CD4-positive, alpha-beta T cell treated with Interleukin-6 at 100 ng/mL for 8 hours (primary cell): Measurements from ENCODE around the gene ERBB2.

Experiments
- DNase-seq: peaks from one replicate; pipeline ENCODE4 v3.0.0-alpha.2; 2020; ENCODE audit warnings: mixed read lengths, low spot score

ERBB2 gene

DNA sequence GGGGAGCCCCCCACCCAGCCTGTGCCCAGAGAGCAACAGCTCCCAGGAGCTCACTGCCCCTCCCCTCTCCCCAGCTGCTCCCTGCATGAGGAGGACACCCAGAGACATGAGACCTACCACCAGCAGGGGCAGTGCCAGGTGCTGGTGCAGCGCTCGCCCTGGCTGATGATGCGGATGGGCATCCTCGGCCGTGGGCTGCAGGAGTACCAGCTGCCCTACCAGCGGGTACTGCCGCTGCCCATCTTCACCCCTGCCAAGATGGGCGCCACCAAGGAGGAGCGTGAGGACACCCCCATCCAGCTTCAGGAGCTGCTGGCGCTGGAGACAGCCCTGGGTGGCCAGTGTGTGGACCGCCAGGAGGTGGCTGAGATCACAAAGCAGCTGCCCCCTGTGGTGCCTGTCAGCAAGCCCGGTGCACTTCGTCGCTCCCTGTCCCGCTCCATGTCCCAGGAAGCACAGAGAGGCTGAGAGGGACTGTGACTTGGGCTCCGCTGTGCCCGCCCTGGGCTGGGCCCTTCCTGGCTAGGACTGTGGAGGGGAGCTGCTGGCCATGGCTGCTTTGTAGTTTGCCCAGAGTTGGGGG is 34.1 kb upstream of the ERBB2 start:
- no peak for DNase-seq

DNA sequence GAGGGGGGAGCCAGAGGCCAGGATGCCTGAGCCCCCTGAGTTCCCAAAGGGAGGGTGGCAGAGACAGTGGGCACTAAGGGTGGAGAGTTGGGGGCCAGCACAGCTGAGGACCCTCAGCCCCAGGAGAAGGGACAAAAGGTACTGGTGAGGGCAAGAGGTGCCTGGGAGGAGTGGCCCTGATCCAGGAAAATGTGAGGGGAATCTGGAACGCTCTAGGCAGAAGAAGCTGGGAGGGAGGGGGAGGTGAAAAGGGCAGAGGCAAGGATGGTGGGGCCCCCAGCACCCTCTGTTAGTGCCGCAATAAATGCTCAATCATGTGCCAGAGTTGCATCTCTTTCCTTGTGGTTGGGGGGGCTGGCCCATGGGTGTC is 33.6 kb upstream of the ERBB2 start:
- DNase-seq, result no peak

DNA sequence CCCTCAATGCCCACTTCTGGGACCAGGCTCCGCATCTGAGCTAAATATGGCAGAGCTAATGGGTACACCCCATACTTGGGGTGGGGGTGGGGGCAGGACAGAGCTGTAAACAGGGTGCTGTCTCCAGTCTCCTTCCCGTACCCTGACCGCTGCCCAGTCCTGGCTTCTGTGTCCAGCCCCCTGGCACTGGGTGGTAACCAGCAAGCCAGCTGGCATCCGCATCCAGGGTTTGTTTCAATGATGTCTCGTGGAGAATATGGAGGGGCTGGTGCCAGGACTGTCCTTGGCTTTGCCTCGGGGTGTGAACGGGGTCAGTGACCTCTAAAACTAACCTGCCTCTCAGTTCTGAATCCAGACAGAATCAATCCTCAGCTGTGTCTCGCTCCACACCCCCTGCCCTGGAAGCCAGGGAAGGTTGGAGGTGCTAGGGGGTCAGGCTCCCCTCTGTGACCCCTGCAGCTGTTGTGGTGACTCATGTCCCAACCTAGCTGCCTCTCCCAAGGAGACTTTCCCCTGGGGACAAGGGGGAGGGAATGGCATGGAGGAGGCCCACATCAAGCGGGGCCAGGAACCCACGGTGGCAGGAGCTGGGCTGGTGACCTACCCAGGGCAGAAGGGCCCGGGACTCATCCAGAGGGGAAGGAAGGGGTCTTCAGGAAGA is 33.1 kb upstream of the ERBB2 start:
- no peak for DNase-seq

DNA sequence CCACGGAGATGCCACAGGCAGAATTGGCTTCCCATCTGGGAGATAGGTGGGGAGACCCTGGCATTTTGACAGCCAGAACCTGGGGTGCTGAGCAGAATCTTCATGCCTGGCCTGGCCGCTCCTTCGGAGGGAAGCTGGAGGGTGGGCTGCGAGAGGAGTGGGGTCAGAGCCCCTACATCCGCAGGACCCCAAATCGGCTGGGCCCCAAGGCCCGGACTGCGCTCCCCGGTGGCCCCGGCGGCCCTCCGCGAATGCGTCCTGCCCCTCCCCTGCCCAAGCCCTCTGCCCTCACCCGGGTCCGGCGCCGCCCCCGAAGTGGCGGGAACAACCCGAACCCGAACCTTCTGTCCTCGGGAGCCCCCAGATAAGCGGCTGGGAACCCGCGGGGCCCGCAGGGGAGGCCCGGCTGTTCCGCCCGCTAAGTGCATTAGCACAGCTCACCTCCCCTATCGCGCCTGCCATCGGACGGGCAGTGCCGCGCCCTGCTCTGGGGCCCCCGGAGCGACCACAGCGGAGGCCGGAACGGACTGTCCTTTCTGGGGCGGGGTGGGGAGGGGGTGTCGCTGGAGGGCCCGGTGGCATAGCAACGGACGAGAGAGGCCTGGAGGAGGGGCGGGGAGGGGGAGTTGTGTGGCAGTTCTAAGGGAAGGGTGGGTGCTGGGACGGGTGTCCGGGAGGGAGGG is 32.5 kb upstream of the ERBB2 start:
- DNase-seq, result no peak

DNA sequence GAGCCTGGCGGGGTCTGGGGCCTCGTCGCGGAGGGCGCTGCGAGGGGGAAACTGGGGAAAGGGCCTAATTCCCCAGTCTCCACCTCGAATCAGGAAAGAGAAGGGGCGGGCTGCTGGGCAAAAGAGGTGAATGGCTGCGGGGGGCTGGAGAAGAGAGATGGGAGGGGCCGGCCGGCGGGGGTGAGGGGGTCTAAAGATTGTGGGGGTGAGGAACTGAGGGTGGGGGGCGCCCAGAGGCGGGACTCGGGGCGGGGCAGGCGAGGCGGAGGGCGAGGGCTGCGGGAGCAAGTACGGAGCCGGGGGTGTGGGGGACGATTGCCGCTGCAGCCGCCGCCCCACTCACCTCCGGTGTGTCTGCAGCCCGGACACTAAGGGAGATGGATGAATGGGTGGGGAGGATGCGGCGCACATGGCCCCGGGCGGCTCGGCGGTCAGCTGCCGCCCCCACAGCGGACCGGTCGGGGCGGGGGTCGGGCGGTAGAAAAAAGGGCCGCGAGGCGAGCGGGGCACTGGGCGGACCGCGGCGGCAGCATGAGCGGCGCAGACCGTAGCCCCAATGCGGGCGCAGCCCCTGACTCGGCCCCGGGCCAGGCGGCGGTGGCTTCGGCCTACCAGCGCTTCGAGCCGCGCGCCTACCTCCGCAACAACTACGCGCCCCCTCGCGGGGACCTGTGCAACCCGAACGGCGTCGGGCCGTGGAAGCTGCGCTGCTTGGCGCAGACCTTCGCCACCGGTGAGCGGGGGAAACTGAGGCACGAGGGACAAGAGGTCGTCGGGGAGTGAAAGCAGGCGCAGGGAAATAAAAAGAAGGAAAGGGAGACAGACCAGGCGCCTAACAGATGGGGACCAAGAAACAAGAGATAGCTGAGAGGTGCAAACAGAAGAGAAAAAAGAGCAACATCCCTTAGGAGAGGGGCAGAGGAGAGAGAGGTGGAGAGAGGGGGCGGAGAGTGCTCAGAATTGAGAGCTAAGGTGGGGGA is 31.6 kb upstream of the ERBB2 start, which contains the start of gene PNMT:
Gene PNMT (plus strand): TSS at position 509 of the 980 bp plus-strand sequence. CDS start 23 bp downstream, at position 532.
- DNase-seq, result peak; percentile 70

DNA sequence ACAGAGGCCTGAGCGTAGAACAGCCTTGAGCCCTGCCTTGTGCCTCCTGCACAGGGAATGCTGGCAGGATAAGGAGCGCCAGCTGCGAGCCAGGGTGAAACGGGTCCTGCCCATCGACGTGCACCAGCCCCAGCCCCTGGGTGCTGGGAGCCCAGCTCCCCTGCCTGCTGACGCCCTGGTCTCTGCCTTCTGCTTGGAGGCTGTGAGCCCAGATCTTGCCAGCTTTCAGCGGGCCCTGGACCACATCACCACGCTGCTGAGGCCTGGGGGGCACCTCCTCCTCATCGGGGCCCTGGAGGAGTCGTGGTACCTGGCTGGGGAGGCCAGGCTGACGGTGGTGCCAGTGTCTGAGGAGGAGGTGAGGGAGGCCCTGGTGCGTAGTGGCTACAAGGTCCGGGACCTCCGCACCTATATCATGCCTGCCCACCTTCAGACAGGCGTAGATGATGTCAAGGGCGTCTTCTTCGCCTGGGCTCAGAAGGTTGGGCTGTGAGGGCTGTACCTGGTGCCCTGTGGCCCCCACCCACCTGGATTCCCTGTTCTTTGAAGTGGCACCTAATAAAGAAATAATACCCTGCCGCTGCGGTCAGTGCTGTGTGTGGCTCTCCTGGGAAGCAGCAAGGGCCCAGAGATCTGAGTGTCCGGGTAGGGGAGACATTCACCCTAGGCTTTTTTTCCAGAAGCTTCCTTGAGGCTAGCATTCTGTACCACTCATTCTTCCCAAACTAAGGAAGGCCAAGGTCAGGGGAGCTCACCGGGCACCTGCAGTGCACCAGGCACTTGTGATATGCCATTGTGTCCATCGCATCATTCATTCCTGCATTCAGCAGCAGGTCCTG is 29.7 kb upstream of the ERBB2 start:
- no peak for DNase-seq

DNA sequence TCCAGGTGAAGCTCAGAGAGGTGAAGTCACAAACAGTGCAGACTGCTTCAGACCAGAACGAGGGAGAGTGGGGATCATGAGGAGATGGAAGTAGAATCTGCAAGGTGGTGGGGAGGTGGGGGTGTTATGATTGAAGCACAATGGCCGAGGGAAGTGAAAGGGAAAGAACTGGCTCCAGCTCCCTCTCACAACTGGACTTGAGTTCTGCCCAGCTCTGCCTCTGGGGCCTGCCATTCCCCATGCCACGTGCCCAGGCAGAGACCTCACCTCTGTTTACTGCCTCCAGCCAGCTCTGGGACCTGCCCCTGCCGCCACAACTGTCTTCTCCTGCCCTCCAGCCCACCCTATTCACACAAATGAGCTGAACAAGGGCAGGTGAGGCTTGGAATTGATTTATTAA is 29.1 kb upstream of the ERBB2 start:
- no peak for DNase-seq

DNA sequence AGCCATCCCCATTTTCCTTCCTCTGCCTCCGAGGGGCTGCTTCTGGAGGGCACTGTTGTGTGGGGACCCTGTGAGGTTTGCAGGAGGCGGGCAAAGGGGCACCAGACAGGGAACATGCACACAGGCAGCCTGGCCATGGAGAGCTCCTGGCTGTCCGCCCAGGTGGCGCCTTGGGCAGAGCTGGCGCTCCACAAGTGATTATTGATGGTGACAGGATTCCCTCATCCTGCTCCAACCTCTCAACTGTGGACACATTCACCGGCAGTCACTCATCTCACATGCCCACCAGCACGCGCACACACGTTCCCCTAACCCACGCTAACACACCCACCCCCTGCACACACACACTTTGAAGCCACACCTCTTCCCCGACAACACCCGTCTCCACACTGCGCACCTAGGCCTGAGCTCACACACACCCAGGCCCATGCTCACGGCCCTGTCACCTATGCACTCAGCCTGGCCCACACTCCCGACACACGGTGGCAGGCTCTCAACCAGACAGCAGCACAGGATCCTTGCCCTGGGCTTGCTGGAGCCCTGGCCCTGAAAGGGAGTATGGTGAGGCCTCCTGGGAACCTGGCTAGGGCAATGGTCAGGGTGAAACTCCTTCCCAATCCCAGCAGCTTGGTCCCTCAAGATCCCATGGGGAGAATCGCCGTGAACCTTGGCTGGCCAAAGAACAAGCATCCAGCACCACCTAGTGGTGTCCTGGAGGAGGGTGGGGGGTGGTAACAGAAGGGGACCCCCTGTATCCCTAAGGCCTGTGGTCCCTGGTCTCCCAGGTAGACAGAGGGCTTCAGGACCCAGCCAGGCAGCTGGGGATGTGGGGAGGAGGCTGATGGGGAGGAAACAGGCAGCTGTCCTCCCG is 28.0 kb upstream of the ERBB2 start:
- DNase-seq, result no peak

DNA sequence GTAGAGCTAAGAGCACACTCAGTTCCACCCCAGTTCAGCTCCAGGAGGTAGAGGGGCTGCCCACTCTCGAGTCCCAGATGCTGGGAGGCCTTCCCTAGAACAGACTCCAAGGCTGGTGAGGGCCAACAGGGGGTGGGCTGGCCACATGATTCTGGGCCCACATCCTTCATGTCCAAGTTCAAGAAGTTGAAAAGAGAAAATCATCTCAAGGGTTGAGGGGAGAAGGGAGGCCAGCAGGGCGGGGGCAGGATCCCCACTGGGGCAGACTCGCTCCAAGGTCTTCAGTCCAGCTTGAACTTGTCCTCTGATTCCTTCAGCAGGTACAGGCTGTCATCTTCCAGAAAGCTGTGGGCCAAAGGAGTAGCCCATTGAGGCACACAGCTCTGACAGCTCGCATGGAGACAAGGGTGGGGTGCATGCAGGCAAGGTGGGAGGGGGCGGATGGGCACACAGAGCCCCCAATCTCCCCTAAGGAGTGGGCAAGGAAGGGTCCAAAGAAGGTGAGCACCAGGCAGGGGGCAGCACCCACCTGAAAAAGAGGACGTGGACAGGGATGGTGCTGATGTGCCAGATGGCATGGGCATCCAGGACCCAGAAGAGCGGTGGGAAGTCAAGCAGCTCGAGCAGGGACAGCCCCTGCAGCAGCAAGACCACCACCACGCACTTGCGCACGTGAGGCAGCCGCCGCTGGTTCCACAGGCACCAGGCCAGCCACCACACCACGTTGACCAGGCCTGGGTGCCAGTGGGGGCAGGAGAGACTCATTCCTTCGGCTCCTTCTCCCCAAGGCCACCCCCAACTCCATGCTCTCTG is 27.1 kb upstream of the ERBB2 start:
- no peak for DNase-seq

DNA sequence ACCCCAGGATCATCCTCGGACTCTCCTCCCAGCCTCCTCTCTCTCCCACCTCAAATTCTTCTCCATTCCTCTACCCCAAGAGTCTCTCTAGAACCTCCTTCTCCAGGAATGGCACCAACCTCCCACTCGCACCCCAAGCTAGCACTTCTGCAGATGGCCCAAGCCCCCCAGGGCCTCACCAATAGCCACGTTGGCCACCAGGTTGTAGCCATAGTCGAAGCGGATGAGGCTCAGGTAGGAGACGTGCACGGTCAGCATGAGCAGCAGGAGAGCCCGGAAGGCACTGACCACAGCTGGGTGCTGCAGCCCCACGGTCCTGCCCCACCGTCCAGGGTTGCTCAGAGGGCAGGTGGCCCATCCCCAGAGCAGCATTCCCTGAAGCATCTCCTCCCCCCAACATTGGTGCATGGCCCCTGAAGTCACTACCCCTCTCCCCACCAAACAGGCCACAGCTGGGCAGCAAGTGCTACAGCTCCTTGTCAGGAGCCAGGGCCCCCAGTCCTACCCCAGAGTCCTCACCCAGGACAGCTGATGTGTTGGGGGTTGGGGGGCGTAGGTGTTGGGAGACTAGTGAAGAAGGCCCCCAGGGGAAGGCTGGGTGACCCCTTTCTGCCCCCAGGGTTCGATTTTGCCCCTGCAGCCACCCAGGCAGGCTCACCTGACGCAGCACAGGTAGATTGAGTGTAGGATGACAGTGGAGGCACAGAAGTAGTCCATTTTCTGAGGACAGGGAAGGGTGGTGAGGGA is 26.4 kb upstream of the ERBB2 start:
- no peak for DNase-seq

DNA sequence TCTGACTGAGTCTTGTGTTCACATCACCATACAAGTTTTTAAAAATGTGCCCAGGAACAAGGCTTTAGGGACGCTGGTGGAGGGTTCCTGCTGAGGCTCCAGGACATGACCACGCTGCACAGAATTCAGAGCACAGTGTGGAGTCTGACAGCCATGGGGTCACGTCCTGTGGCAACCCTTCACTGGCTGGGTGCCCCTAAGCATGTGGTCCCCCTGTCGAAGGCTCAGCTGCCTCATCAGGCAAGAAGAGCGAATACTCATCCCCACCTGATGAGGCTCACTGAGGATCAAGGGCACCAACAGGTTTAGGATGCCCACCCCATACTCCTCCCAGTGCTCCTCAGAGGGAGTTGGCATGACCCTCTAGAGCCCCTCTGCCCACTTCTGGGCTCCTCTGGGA is 25.7 kb upstream of the ERBB2 start:
- DNase-seq, result no peak

DNA sequence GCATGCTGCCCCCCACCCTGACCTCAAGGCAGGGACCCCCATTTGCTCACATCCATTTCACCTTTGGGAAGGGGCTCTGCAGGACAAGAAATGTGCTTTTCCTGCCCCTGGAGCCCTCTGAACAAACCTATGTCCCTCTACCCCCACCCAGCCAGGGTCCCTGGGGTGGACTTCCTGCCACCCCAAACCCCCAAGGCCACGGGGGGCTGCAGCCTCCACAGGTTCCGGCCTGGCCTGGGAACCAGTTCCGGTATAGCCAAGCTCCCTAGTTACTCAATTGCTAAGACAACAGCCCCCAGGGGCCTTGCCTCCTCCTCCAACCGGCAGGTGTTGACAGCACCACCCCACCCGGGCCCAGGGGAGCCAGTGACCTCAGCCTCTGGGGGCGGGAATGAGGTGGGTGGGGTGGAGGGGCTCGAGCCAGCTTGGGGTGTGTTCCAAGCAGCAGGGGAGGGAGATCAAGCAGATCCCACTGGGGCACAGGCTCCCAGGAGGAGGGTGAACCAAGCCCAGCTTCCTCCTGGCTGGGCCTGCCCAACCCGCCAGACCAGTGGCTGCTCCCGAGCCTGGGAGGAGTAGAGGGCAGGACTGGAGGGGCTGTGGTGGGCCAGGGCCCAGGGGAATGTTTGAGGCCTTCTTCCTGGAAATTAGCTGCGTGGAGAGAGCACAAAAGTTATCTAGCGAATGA is 25.0 kb upstream of the ERBB2 start:
- DNase-seq, result no peak

DNA sequence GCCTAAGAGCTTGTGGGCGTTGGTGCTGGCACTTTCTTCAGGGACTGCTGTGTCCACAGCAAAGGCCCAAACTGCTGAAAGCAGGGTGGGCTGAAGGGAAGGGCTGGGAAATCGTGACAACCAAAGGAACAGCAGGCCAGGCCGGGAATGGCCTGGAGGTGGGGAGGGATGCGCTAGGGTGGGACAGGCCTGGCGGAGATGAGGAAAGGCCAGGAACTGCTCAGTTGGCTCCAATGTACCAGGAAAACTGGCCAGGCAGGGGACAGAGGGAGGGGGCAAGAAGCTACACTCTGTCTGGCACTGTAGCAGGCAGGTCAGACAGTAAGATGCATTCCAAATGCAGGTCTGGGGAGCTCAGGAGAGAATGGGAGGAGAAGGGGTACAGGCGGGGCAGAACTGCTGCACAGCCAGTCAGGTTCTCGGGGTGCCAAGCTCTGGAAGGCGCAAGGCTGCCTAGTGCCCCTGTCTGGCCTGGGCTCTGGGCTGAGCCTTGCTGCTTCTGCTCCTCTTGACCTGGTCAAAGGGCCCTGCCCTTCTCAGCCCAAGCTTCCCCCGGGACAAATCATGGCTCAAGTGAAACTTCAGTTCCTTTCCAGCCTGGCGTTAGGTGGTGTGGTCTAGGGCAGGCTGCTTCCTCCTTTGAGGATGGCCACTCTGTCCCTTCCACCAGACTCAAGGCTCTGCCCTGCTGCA is 24.3 kb upstream of the ERBB2 start:
- DNase-seq, result no peak

DNA sequence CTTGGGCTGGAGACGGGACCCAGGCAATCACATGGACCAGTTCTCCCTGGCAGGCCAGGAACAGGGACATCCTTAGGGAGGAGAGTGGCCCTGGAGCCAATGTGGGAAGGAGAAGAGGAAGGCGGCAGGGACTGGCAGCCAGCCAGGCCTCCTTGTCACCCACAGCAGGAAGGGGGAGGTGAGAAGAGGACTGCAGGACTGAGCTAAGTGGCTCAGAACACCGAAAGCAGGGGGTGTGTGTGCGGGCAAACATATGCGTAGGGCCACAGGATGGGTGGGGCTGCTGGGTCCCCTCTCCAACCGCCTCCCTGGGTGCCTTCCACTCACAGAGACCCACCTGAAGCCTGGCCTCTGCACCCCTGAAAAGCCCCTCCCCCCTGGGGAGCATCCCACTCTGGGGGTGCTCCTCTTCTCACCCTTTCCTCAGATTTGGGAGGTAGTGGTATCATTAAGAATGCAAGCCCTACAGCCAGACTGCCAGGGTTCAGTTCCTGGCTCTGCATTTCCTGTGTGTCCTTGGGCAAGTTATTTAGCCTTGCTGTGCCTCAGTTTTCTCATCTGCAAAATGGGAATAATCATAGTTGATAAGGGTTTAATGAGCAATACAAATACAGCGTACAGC is 23.6 kb upstream of the ERBB2 start:
- peak; percentile 63 for DNase-seq

DNA sequence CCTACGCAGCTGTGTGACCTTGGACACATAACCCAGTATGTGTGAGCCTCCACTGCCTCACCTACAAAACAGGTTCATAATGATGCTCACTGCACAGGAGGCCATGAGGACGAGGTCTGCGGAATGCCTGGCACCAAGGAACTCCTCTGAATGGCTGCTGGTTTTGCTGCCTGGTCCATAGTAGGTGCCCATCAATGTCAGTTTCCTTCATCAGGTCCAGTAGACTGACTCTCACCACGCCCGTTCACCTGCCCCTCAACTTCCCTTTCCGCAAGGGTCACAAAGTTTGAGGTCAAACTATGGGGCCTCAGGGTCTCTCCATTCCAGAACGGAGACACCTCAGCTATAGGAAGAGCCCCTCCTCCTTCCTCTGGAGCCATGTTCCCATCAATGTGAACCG is 22.8 kb upstream of the ERBB2 start:
- no peak for DNase-seq

DNA sequence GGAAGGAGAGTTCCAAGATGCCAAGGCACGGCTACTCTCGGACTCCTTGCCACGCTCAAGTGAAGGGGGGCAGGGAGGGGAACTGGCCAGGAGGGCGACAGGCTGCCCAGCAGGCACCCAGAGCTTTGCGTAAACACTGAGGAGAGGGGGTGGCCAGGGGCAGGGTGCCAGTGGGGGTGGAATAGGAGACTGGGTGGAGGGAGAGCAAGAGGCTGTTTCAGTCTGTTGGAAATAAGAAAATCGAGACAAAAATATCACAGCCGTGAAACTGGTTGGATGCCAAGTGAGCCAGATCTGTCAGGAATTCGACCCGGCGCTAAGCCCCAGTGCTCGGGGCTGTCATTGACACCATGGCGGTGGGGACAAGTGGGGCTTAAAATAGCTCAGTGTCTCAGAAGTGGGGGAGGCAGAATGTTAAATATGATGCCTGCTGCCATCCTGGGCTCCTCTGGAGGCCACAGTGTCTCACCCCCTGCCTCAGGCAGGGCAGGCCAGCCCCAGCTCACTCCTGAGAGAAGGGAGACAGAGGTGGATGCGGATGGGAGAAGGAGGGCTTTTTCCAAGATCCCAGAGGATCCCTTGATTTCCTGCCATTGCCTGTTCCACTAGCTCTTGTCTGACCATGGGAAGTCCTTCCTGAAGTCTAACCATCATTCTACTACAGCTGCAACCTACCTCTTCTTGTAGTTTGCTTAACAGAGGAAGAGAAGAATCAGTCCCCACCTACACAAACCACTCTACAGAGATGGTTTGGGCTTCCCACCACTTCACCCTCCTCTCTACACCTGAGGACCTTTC is 22.1 kb upstream of the ERBB2 start:
- DNase-seq, result no peak
